ENCODE results near the gene COA7.

The COA7 gene

DNA sequence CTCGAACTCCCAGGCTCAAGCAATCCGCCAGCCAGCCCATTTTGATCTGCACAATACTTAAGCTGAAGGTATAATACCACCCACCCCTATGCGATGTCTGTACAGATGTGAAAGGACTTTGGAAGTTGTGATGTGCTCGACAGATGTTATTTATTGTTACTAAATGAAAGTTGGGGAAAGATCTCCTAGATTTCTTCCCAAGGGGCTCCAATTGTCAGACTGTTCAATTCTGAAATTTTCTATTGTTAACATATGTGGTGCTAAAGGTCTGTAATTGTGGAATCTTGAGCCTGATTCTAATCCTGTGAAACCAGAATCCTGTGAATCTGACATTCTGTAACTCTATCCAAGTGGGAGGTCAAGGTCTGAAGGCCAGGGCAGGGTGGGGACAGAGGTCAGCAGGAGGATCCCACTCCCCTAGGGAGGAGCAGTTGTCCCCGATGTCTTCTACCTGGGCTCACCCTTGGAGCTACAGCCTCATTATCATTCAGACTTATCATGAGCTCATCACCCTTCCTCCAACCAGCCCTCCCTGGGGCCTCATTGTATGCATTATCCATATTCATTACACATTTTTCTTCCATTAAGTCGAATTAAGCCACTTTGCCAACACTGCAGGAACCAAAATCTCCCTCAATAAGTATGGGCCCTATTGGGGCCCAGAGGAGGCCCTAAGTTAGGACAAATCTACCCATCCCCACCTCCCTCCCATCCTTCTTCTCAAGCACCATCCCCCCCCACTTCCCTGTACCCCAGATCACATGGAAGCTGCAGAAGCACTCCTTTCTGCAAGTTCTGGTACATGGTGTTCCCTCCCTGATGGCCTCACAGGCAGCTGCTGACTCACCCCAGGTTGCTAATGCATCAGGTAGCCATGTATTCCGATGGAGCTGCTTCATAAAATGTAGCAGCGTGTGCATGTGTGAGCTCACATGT lies 32.9 kb downstream of the COA7 start:
- Histone ChIP-seq H3K4me1 (ENCODE audit: control insufficient read depth, insufficient read depth, low read length) (peaks cover 50% of the 10 kb centered on the region), H3K27me3 (replicated peaks; ENCODE audit: control insufficient read depth, insufficient read depth, low read length) (no peaks in the 10 kb centered on the region), H3K36me3 (ENCODE audit: control insufficient read depth, insufficient read depth, low read length, severe bottlenecking) (no peaks in the 10 kb centered on the region), H3K9me3 (ENCODE audit: control insufficient read depth, low read length) (no peaks in the 10 kb centered on the region), H3K4me3 (ENCODE audit: low read length) (no peak overlapping the region), H3K9ac (ENCODE audit: low read length) (no peak overlapping the region)
- DNase-seq (ENCODE audit: low read depth) = peak; percentile 21

DNA sequence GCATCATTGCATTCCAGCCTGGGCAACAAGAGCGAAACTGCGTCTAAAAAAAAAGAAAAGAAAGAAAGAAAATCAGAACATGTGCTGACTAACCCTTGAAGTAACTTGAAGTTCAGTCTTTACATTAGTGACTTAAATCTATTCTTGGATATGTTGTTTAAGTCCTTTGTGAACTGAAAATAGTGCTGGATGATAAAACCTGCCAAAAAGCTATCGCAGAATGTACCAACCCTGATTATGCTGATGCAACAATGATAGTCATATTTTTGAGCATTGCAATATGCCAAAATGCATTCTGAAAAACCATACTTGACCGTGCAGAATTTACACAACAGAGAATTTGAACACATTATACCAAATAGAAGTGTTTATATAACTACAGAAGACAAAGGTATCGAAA lies 34.4 kb downstream of the COA7 start:
- Histone ChIP-seq H3K4me1 (ENCODE audit: control insufficient read depth, insufficient read depth, low read length) (peaks cover 43% of the 10 kb centered on the region), H3K36me3 (ENCODE audit: control insufficient read depth, insufficient read depth, low read length, severe bottlenecking) (no peaks in the 10 kb centered on the region), H3K4me3 (ENCODE audit: low read length) (no peak overlapping the region), H3K9me3 (ENCODE audit: control insufficient read depth, low read length) (no peaks in the 10 kb centered on the region), H3K27me3 (replicated peaks; ENCODE audit: control insufficient read depth, insufficient read depth, low read length) (no peaks in the 10 kb centered on the region), H3K9ac (ENCODE audit: low read length) (peak overlapping the region; percentile 36)
- DNase-seq (ENCODE audit: low read depth) = peak; percentile 39

DNA sequence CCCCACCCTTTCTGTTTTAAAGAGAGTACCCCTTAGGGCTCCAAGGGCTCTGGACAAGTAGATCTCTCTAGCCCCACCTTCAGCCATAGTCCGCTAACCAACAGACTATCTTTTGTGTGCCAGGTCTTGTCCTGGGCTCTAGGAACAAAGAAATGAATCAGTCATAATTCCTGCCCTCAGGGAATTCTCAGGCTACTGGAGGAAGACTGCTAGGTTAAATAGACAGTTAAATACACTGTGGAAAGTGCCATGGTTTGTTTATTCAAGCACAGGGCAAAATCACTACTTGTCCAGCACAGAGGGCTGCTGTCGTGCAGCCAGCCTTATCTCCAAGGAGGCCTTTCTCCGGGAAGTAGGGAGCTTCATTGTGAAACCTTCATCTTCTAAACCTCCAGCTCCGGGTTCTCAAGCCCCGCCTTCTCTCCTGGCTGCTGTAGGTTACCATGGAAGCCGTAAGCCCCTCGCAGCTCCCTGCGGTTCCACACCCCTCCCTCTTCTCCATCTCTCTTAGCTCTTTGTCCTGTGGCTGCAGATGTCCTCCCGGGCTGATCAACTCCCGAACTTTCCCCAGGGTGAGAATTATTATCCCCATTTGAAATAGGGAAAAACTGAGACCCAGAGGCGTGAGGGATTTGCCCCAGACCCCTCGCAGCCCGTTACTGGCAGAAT lies 35.4 kb downstream of the COA7 start:
- peak; percentile 77 for DNase-seq (ENCODE audit: low read depth)
- no peaks in the 10 kb centered on the region for H3K36me3 ChIP-seq (ENCODE audit: control insufficient read depth, insufficient read depth, low read length, severe bottlenecking)
- peaks cover 33% of the 10 kb centered on the region for H3K4me1 ChIP-seq (ENCODE audit: control insufficient read depth, insufficient read depth, low read length)
- no peaks in the 10 kb centered on the region for H3K9me3 ChIP-seq (ENCODE audit: control insufficient read depth, low read length)
- H3K27me3 ChIP-seq (replicated peaks; ENCODE audit: control insufficient read depth, insufficient read depth, low read length) = no peaks in the 10 kb centered on the region
- H3K9ac ChIP-seq (ENCODE audit: low read length) = peak overlapping the region; percentile 36
- peak overlapping the region; percentile 30 for H3K4me3 ChIP-seq (ENCODE audit: low read length)

DNA sequence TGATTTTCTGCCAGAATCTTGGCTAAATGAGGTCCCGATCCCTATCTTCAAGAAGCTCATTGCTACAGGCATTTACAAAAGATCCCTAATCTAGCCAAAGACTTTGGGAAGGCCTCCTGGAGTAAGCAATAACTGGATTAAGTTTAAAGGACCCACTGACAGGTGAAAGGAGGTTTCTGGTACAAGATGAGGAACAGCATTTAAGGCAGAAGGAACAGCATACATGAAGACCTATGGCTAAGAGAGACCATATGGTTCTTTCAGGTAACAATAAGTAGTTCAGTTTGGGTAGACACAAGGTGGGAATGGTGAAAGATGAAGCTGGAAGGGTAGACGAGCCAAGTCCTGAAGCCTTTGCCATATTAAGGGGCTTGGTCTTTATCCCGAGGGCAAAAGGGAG lies 37.3 kb downstream of the COA7 start:
- Histone ChIP-seq H3K9ac (ENCODE audit: low read length) (no peak overlapping the region), H3K27me3 (replicated peaks; ENCODE audit: control insufficient read depth, insufficient read depth, low read length) (no peaks in the 10 kb centered on the region), H3K36me3 (ENCODE audit: control insufficient read depth, insufficient read depth, low read length, severe bottlenecking) (no peaks in the 10 kb centered on the region), H3K9me3 (ENCODE audit: control insufficient read depth, low read length) (no peaks in the 10 kb centered on the region), H3K4me3 (ENCODE audit: low read length) (no peak overlapping the region), H3K4me1 (ENCODE audit: control insufficient read depth, insufficient read depth, low read length) (peaks cover 26% of the 10 kb centered on the region)
- DNase-seq (ENCODE audit: low read depth) = no peak

DNA sequence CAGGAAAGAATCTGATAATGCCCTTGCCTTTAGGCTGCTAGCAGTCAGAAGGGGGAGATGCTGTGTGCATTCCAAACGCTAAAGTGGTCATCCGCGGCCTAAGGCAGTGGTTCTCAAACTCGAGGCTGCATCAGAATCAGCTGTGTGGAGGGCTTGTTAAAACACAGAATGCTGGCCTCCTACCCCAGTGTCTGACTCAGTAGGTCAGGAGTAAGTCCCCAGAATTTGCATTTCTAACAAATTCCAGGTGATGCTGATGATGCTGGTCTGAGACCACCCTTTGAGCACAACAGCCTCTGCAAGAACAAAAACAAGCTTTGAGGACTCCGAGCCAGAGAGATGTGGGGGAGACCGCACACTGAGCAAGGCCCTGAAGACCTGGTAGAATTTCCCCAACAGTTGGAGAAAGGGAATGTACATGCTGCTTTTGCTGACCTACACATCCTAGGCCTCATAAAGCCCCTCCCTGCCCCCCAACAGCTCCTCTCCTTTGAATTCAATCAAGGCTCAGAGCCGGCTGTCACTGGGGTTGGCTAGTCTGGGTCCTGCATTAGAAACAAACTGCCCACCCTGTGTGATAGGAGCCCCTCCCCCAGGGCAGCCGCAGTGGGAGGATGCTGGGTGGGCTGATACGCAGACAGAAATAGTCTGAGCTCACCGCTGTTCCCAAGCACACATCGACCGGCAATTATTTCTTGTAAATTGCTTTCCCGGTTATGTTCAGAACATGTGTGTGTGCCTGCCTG lies 38.1 kb downstream of the COA7 start:
- H3K4me1 ChIP-seq (ENCODE audit: control insufficient read depth, insufficient read depth, low read length) = peaks cover 18% of the 10 kb centered on the region

DNA sequence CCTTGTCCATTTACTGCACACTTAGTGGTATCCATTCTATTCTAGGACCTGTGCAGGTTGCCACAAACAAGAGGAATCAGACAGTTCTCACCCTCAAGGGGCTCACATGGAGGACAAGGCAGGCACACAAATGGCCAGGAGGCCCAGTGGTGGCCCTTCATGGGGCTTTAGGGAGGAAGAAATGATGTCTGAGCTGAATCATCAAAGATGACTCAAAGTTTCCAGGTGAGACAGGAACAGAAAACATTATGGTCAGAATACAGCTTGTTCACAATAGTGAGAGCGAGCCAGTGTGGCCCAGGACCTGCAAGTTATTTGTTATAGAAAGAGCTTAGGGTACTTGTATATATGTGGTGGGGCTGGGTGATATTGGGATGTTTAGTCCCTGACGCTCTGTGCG lies 38.8 kb downstream of the COA7 start:
- no peaks in the 10 kb centered on the region for H3K9me3 ChIP-seq (ENCODE audit: control insufficient read depth, low read length)
- no peak overlapping the region for H3K9ac ChIP-seq (ENCODE audit: low read length)
- peaks cover 16% of the 10 kb centered on the region for H3K4me1 ChIP-seq (ENCODE audit: control insufficient read depth, insufficient read depth, low read length)
- no peak for DNase-seq (ENCODE audit: low read depth)
- no peak overlapping the region for H3K4me3 ChIP-seq (ENCODE audit: low read length)
- H3K27me3 ChIP-seq (replicated peaks; ENCODE audit: control insufficient read depth, insufficient read depth, low read length) = no peaks in the 10 kb centered on the region
- H3K36me3 ChIP-seq (ENCODE audit: control insufficient read depth, insufficient read depth, low read length, severe bottlenecking) = no peaks in the 10 kb centered on the region

More for the DNA sequence above, 38.1 kb downstream of the COA7 start:
- Histone ChIP-seq H3K4me3 (ENCODE audit: low read length) (no peak overlapping the region), H3K27me3 (replicated peaks; ENCODE audit: control insufficient read depth, insufficient read depth, low read length) (no peaks in the 10 kb centered on the region), H3K36me3 (ENCODE audit: control insufficient read depth, insufficient read depth, low read length, severe bottlenecking) (no peaks in the 10 kb centered on the region), H3K9me3 (ENCODE audit: control insufficient read depth, low read length) (no peaks in the 10 kb centered on the region), H3K9ac (ENCODE audit: low read length) (no peak overlapping the region)
- DNase-seq (ENCODE audit: low read depth) = no peak

DNA sequence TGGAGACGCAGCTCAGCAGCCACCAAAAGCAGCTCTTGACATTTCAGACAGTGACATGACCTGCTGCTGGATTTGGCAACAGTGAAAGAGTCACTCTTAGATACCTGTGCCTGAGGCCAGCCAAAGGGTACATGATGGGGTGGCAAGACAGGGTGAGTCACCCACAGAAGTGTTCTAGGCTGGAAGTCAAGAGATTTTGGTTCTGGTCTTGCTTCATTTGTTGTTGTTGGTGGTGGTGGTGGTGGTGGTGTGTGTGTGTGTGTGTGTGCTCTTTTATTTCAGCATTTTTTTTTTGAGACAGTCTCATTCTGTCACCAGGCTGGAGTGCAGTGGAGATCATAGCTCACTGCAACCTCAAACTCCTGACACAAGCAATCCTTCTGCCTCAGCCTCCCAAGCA lies 39.4 kb downstream of the COA7 start:
- peaks cover 15% of the 10 kb centered on the region for H3K4me1 ChIP-seq (ENCODE audit: control insufficient read depth, insufficient read depth, low read length)

DNA sequence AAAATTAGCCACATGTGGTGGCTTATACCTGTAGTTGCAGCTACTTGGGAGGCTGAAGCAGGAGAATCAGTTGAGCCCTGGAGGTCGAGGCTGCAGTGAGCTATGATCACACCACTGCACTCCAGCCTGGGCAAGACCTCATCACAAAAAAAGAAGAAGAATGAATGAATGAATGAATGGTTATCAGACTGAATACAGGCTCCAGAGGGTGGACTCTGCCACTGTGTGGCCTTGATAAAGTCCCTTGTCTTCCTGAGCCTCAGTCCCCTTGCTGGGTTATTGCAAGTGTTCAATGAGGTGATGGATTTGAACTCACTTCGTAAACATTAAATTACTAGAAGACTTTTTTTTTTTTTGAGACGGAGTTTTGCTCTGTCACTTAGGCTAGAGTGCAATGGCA lies 40.4 kb downstream of the COA7 start:
- peaks cover 5% of the 10 kb centered on the region for H3K4me1 ChIP-seq (ENCODE audit: control insufficient read depth, insufficient read depth, low read length)
- no peaks in the 10 kb centered on the region for H3K9me3 ChIP-seq (ENCODE audit: control insufficient read depth, low read length)
- no peak overlapping the region for H3K4me3 ChIP-seq (ENCODE audit: low read length)
- H3K9ac ChIP-seq (ENCODE audit: low read length) = no peak overlapping the region
- DNase-seq (ENCODE audit: low read depth) = no peak
- no peaks in the 10 kb centered on the region for H3K27me3 ChIP-seq (replicated peaks; ENCODE audit: control insufficient read depth, insufficient read depth, low read length)
- no peaks in the 10 kb centered on the region for H3K36me3 ChIP-seq (ENCODE audit: control insufficient read depth, insufficient read depth, low read length, severe bottlenecking)

More for the DNA sequence above, 39.4 kb downstream of the COA7 start:
- H3K9ac ChIP-seq (ENCODE audit: low read length) = no peak overlapping the region
- H3K4me3 ChIP-seq (ENCODE audit: low read length) = no peak overlapping the region
- H3K36me3 ChIP-seq (ENCODE audit: control insufficient read depth, insufficient read depth, low read length, severe bottlenecking) = no peaks in the 10 kb centered on the region
- DNase-seq (ENCODE audit: low read depth) = no peak
- H3K27me3 ChIP-seq (replicated peaks; ENCODE audit: control insufficient read depth, insufficient read depth, low read length) = no peaks in the 10 kb centered on the region
- no peaks in the 10 kb centered on the region for H3K9me3 ChIP-seq (ENCODE audit: control insufficient read depth, low read length)

DNA sequence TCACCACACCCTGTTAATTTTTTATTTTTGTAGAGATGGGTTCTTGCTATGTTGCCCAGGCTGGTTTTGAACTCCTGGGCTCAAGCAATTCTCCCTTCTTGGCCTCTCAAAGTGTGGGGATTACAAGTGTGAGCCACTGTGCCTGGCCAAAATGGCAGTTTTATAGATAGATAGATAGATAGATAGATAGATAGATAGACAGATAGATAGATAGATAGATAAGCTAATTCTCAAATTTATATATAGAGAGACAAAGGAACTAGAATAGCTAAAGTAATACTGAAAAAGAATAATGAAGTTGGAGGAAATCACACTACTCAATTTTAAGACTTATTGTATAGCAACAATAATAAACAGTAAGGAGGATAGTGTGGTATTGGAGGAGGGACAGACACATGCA lies 44.1 kb downstream of the COA7 start:
- Histone ChIP-seq H3K36me3 (ENCODE audit: control insufficient read depth, insufficient read depth, low read length, severe bottlenecking) (no peaks in the 10 kb centered on the region), H3K4me1 (ENCODE audit: control insufficient read depth, insufficient read depth, low read length) (peaks cover 2% of the 10 kb centered on the region), H3K27me3 (replicated peaks; ENCODE audit: control insufficient read depth, insufficient read depth, low read length) (no peaks in the 10 kb centered on the region), H3K9me3 (ENCODE audit: control insufficient read depth, low read length) (no peaks in the 10 kb centered on the region), H3K4me3 (ENCODE audit: low read length) (no peak overlapping the region), H3K9ac (ENCODE audit: low read length) (no peak overlapping the region)
- no peak for DNase-seq (ENCODE audit: low read depth)

DNA sequence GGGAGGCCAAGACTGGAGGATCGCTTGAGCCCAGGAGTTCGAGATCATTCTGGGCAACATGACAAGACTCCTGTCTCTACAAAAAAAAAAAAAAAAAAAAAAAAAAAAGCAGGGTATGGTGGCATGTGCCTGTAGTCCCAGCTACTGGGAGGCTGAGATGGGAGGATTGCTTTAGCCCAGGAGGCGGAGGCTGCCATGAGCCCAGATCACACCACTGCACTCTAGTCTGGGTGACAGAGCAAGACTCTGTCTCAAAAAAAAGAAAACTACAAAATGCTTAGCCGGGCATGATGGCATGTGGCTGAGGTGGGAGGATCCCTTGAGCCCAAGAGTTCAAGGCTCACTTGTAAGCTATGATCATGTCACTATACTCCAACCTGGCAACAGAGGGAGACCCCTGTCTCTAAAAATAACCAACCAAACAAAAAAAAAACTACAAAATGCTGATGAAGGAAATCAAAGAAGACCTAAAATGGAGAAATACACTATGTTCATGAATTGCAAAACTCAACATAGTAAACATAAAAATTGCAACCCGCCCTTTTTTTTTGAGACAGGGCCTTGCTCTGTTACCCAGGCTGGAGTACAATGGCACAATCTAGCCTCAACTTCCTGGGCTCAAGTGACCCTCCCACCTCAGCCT lies 44.8 kb downstream of the COA7 start:
- H3K9me3 ChIP-seq (ENCODE audit: control insufficient read depth, low read length) = no peaks in the 10 kb centered on the region
- no peak for DNase-seq (ENCODE audit: low read depth)
- H3K9ac ChIP-seq (ENCODE audit: low read length) = no peak overlapping the region
- H3K4me3 ChIP-seq (ENCODE audit: low read length) = no peak overlapping the region
- H3K27me3 ChIP-seq (replicated peaks; ENCODE audit: control insufficient read depth, insufficient read depth, low read length) = no peaks in the 10 kb centered on the region
- H3K4me1 ChIP-seq (ENCODE audit: control insufficient read depth, insufficient read depth, low read length) = no peaks in the 10 kb centered on the region
- no peaks in the 10 kb centered on the region for H3K36me3 ChIP-seq (ENCODE audit: control insufficient read depth, insufficient read depth, low read length, severe bottlenecking)

DNA sequence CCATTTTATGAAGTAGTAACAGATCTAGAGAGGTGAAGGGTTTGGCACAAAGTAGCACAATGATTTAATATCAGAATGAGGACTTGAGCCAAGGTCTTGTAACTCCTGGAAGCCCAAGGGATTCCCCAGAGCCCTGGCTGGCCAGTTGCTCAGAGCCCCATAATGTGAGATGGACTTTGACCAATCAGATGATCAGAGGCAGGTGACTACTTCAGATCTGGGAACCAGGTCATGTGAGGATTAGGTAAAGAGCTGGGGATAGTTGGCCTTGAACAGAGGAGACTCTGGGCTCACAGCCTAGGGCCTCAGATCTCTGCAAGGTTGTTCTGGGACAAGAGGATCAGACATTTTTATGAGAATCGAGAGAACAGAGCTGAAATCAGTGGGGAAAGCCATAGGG lies 46.2 kb downstream of the COA7 start:
- Histone ChIP-seq H3K36me3 (ENCODE audit: control insufficient read depth, insufficient read depth, low read length, severe bottlenecking) (no peaks in the 10 kb centered on the region), H3K9ac (ENCODE audit: low read length) (no peak overlapping the region), H3K9me3 (ENCODE audit: control insufficient read depth, low read length) (no peaks in the 10 kb centered on the region), H3K4me3 (ENCODE audit: low read length) (no peak overlapping the region), H3K4me1 (ENCODE audit: control insufficient read depth, insufficient read depth, low read length) (no peaks in the 10 kb centered on the region), H3K27me3 (replicated peaks; ENCODE audit: control insufficient read depth, insufficient read depth, low read length) (no peaks in the 10 kb centered on the region)
- no peak for DNase-seq (ENCODE audit: low read depth)

Data from adipocyte (in vitro differentiated cells).